ENCODE measurements around the gene HARS1.

HARS1 gene

DNA sequence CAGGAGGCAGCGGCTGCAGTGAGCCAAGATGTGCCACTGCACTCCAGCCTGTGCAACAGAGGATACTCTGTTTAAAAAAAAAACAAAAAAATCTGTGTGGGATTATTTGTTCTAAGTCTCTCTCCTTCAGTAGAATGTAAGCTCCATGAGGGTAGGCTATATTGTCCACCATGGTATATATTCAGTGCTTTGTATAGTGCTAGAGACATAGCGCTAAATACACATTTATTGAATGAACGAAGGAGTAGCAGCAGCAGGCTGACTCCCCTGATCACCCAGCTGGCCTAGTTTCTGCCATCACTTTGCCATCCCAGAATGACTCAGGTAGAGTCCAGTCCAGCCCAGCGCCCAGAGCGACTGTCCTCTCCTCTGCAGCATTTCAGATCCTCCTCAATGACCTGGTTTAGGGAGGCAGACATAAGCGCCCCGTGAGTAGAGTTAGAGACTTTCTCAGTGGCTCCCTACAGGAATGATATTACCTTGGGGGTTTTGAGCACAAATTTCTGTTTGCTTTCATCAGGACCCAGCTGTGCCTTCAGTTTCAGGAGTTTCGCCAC, 716 bp downstream of the HARS1 start:
- TF ChIP-seq POLR2AphosphoS5 (IDR thresholded peaks at IDR 0.05; ENCODE audit: low read depth, low read length), result no peak
- no peak for TF ChIP-seq FOXP2 (optimal IDR thresholded peaks at IDR 0.05; ENCODE audit: borderline replicate concordance, extremely low read depth, extremely low read length, insufficient read depth)
- no peak for TF ChIP-seq SIN3A (IDR thresholded peaks at IDR 0.05; ENCODE audit: borderline replicate concordance, insufficient read depth, low read length)

DNA sequence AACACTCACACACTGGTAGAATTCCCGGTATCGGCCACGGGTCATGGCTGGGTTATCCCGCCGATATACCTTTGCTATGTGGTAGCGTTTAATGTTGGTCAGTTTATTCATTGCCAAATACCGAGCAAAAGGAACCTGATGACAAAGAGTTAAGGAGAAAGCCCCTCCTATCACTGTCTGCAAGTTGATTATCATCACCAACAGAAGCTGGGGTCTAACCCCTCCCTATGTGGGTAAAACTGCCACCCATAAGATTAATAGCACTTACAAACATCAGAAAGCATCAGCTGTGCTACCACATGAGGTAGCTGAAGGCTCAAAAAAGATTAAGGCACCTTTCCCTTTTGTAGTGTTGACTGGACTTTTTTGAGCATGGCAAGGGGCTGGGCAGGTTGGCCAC, 12.2 kb downstream of the HARS1 start:
- TF ChIP-seq TAF1 (IDR thresholded peaks at IDR 0.05; ENCODE audit: borderline replicate concordance, insufficient read depth, low read length) (no peak), SIN3A (IDR thresholded peaks at IDR 0.05; ENCODE audit: borderline replicate concordance, insufficient read depth, low read length) (no peak), POLR2AphosphoS5 (IDR thresholded peaks at IDR 0.05; ENCODE audit: low read depth, low read length) (no peak), FOXP2 (optimal IDR thresholded peaks at IDR 0.05; ENCODE audit: borderline replicate concordance, extremely low read depth, extremely low read length, insufficient read depth) (no peak)
- TF ChIP-seq, protein P1, sequence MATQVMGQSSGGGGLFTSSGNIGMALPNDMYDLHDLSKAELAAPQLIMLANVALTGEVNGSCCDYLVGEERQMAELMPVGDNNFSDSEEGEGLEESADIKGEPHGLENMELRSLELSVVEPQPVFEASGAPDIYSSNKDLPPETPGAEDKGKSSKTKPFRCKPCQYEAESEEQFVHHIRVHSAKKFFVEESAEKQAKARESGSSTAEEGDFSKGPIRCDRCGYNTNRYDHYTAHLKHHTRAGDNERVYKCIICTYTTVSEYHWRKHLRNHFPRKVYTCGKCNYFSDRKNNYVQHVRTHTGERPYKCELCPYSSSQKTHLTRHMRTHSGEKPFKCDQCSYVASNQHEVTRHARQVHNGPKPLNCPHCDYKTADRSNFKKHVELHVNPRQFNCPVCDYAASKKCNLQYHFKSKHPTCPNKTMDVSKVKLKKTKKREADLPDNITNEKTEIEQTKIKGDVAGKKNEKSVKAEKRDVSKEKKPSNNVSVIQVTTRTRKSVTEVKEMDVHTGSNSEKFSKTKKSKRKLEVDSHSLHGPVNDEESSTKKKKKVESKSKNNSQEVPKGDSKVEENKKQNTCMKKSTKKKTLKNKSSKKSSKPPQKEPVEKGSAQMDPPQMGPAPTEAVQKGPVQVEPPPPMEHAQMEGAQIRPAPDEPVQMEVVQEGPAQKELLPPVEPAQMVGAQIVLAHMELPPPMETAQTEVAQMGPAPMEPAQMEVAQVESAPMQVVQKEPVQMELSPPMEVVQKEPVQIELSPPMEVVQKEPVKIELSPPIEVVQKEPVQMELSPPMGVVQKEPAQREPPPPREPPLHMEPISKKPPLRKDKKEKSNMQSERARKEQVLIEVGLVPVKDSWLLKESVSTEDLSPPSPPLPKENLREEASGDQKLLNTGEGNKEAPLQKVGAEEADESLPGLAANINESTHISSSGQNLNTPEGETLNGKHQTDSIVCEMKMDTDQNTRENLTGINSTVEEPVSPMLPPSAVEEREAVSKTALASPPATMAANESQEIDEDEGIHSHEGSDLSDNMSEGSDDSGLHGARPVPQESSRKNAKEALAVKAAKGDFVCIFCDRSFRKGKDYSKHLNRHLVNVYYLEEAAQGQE (IDR thresholded peaks at IDR 0.05; ENCODE audit: insufficient read depth in 1 of 2, low read depth in 2 of 2, low read length in 2 of 2), result no peak

DNA sequence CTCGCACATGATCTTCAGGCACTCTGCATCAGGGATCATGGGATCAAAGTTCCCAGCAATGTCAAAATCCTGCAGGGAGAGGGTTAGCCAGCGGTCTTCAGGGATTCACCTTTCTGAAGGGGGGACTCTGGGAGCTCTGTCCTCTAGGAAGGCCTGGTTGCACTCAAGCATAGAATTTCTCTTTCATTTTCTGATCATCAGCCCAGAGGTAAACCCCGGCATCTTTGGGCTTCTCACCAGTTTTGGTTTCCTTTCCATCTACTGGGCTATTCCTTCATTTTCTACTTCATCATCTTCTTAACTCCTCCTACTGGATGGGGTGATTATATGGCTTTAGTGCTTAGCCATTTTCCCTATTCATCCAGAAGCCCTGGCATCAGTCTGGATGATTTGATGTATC, 13.2 kb downstream of the HARS1 start:
- no peak for TF ChIP-seq POLR2AphosphoS5 (IDR thresholded peaks at IDR 0.05; ENCODE audit: low read depth, low read length)
- TF ChIP-seq TAF1 (IDR thresholded peaks at IDR 0.05; ENCODE audit: borderline replicate concordance, insufficient read depth, low read length), result no peak
- no peak for TF ChIP-seq FOXP2 (optimal IDR thresholded peaks at IDR 0.05; ENCODE audit: borderline replicate concordance, extremely low read depth, extremely low read length, insufficient read depth)
- no peak for TF ChIP-seq SIN3A (IDR thresholded peaks at IDR 0.05; ENCODE audit: borderline replicate concordance, insufficient read depth, low read length)
- TF ChIP-seq, protein P1 (IDR thresholded peaks at IDR 0.05; ENCODE audit: insufficient read depth in 1 of 2, low read depth in 2 of 2, low read length in 2 of 2), result no peak

DNA sequence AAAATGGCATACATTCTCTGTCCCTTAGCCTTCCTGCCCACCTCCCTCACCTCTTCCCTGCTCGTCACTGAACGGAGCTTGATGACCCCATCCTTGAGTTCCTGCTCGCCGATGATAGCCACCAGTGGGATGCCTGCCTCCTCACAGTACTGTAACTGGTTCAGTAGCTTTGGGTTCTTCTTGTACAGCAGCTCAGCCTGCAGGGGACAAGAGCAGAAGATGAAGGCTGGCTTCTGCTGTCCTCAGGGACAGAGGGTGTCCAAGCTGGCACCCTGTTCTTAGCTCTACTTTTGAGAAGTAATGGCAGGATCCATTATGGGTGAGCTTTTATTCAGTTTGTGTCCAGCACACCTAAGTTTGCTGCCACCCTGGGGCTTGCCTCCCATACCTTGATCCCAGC, 16.5 kb downstream of the HARS1 start:
- TF ChIP-seq FOXP2 (optimal IDR thresholded peaks at IDR 0.05; ENCODE audit: borderline replicate concordance, extremely low read depth, extremely low read length, insufficient read depth) (no peak), TAF1 (IDR thresholded peaks at IDR 0.05; ENCODE audit: borderline replicate concordance, insufficient read depth, low read length) (no peak), SIN3A (IDR thresholded peaks at IDR 0.05; ENCODE audit: borderline replicate concordance, insufficient read depth, low read length) (no peak), POLR2AphosphoS5 (IDR thresholded peaks at IDR 0.05; ENCODE audit: low read depth, low read length) (no peak)
- TF ChIP-seq, protein P1 (IDR thresholded peaks at IDR 0.05; ENCODE audit: insufficient read depth in 1 of 2, low read depth in 2 of 2, low read length in 2 of 2), result no peak

DNA sequence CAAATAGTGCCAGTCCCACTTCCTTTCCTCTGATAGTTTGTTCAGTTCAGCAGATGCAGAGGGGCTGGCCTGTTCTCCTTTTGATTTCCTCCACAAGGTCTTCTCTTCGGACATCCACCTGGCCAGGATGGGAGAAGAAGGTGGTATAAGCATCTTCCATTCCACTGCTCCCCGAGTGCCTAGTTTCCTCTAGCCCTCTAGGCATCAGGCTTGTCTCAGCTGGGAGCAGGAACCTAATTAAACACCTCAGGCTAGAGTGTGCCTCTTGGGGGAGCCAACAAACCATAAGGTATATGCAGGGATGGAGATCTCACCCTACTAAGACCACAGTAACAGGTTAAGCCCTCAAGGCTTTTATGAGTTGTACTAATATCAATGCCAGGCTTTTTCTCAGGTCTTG, 17.0 kb downstream of the HARS1 start:
- TF ChIP-seq SIN3A (IDR thresholded peaks at IDR 0.05; ENCODE audit: borderline replicate concordance, insufficient read depth, low read length) (no peak), POLR2AphosphoS5 (IDR thresholded peaks at IDR 0.05; ENCODE audit: low read depth, low read length) (no peak), FOXP2 (optimal IDR thresholded peaks at IDR 0.05; ENCODE audit: borderline replicate concordance, extremely low read depth, extremely low read length, insufficient read depth) (no peak), TAF1 (IDR thresholded peaks at IDR 0.05; ENCODE audit: borderline replicate concordance, insufficient read depth, low read length) (no peak)
- TF ChIP-seq, protein P1 (IDR thresholded peaks at IDR 0.05; ENCODE audit: insufficient read depth in 1 of 2, low read depth in 2 of 2, low read length in 2 of 2), result no peak

All from PFSK-1 (cell line).